Neuron (in vitro differentiated cells): Measurements from ENCODE around the gene SHC1.
A peak's percentile ranks its signal among the peaks of the same experiment; 100 is the strongest.
"Not testable (repeated sequence)": the region's sequence is repeated elsewhere in the genome, so short reads cannot be mapped to it uniquely, and the experiment has no call there.

Experiments used
- H2AFZ ChIP-seq: one replicate; pipeline ENCODE4 v1.6.1; 2013; ENCODE audit warnings: low read depth, mild to moderate bottlenecking, inconsistent platforms, low read length, moderate library complexity
- H3K27me3 ChIP-seq: one replicate; pipeline ENCODE4 v1.6.1; 2013; ENCODE audit warnings: low read length; ENCODE audit not compliant: insufficient read depth
- H3K36me3 ChIP-seq: one replicate; pipeline ENCODE4 v1.6.1; 2013; ENCODE audit warnings: low read length; ENCODE audit not compliant: insufficient read depth
- H3K4me1 ChIP-seq: one replicate; pipeline ENCODE4 v1.6.1; 2013; ENCODE audit warnings: low read length; ENCODE audit not compliant: insufficient read depth
- H3K4me3 ChIP-seq: 2 replicates; pipeline ENCODE4 v1.5.1; 2013; ENCODE audit warnings: mild to moderate bottlenecking, low read length, moderate library complexity
- H3K9me3 ChIP-seq: one replicate; pipeline ENCODE4 v1.6.1; 2013; ENCODE audit warnings: low read length

The SHC1 gene

GRCh38 chr1:154995301-154995983 lies 24.9 kb upstream of the SHC1 start:
- H2AFZ ChIP-seq, H3K36me3 ChIP-seq, H3K9me3 ChIP-seq, H3K4me3 ChIP-seq, H3K27me3 ChIP-seq: not testable (repeated sequence)
- H3K4me1 ChIP-seq = peaks cover 11% of the 10 kb centered on the region

DNA sequence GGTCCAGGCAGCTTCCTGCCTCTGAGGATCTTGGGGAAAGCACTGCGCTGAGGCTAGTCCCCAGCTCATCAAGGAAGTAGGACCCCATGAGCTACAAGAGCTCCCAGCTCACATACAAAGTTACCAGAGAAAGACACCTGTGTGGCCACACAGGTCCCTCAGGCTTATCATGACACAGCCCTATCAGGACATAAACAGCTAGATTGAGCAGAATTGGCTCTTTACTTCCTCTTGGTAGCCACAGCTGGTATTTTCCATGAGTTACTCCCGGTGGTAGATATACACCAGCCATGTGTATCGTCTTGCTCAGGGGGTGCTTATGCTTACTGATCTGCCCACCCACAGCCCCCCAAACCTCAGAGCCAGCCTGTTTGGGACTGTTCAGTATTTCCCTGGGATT lies 24.0 kb upstream of the SHC1 start:
- Histone ChIP-seq H3K9me3 (no peaks in the 10 kb centered on the region), H3K36me3 (peaks cover 16% of the 10 kb centered on the region), H2AFZ (no peak overlapping the region), H3K4me3 (no peak overlapping the region), H3K27me3 (no peaks in the 10 kb centered on the region), H3K4me1 (peaks cover 5% of the 10 kb centered on the region)

- H3K27me3 ChIP-seq = no peaks in the 10 kb centered on the region
- no peaks in the 10 kb centered on the region for H3K9me3 ChIP-seq
- no peak overlapping the region for H2AFZ ChIP-seq
- H3K4me1 ChIP-seq = peaks cover 4% of the 10 kb centered on the region
- no peak overlapping the region for H3K4me3 ChIP-seq
- peaks cover 20% of the 10 kb centered on the region for H3K36me3 ChIP-seq
These were observed 23.7 kb upstream of the SHC1 start for GRCh38 chr1:154994269-154994587.

- H3K27me3 ChIP-seq = no peaks in the 10 kb centered on the region
- no peak within 1 kb of the TSS for H2AFZ ChIP-seq
These were observed 23.2 kb upstream of the SHC1 start, which contains the start of gene LENEP for GRCh38 chr1:154993572-154994268. LENEP (plus strand) TSS chr1:154993586; CDS start chr1:154993608, 22 bp downstream.

DNA sequence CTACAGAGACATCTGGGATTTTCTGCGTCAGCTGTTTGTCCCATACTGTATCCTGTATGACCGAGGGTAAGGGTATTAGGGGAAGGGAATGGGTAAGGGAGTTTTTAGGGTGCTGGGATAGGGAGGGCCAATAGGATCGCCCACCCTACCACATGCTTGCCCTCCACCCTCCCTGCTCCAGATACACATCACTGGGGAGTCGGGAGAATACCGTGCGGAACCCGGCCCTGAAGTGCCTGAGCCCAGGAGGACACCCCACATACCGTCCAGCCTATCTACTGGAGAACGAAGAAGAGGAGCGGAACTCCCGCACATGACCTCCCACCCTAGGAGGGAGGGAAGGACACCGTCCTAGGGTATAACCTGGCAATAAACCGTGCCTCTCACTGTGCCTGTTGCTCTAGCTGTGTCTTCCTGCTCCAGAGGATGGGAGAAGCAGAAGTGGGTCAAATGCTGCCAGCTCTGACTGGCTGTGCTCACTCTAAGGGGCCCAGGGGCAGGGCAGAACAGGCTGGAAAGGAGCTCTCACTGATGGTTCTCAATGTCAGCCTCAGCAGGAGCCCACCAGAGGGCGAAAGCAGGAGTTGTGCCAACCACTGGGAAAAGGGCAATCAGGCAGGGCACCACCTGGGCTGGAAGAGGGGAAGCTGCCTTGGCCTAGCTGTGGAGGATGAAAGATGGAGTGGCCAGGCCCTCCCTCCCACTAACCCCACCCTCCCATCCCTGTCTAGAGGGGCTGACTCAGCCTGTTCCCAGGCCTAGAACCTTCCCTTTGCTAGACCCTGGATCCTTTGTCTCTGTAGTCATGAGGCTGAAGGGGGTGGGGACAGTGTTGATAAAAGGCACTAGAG lies 22.4 kb upstream of the SHC1 start:
- Histone ChIP-seq H3K27me3 (no peaks in the 10 kb centered on the region), H3K9me3 (no peaks in the 10 kb centered on the region), H3K4me3 (no peak overlapping the region), H3K4me1 (peaks cover 2% of the 10 kb centered on the region), H2AFZ (no peak overlapping the region), H3K36me3 (peaks cover 31% of the 10 kb centered on the region)

More at GRCh38 chr1:154993572-154994268, 23.2 kb upstream of the SHC1 start, which contains the start of gene LENEP:
- Histone ChIP-seq H3K4me3 (no peak within 1 kb of the TSS), H3K9me3 (no peaks in the 10 kb centered on the region), H3K36me3 (peaks cover 24% of the 10 kb centered on the region), H3K4me1 (peaks cover 2% of the 10 kb centered on the region)

GRCh38 chr1:154990276-154990675 lies 19.7 kb upstream of the SHC1 start:
- H2AFZ ChIP-seq = no peak overlapping the region
- no peak overlapping the region for H3K4me3 ChIP-seq
- H3K4me1 ChIP-seq = peaks cover 2% of the 10 kb centered on the region
- H3K27me3 ChIP-seq = no peaks in the 10 kb centered on the region
- H3K36me3 ChIP-seq = peaks cover 42% of the 10 kb centered on the region
- no peaks in the 10 kb centered on the region for H3K9me3 ChIP-seq

DNA sequence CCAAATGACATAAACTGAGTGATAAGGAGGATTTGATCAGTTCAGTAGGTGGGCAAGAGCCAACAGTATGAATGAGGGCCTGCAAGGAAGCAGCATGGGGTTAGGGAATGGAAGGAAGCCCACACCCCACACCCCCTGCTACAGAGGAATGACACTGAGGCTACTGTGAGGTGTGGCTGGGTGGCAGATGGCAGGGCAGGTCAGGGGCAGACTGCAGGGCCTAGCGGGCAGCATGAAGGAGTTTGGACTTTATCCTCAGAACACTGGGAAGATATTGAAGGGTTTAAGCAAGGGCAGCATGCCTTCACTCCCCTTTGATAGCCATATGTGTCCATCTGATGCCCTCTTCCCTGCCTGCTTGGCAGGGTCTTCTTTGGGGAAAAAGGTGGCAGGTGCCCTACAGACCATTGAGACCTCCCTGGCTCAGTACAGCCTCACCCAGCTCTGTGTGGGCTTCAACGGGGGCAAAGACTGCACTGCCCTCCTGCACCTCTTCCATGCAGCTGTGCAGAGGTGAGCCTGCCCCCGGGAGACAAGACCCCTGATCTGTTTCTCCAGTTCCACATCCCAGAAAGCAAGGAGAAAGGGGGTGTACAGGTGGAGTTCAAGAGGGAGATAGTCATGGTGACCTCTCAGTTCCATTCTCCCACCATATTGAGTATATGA lies 18.8 kb upstream of the SHC1 start:
- Histone ChIP-seq H3K36me3 (peaks cover 42% of the 10 kb centered on the region), H3K4me3 (no peak overlapping the region), H3K4me1 (peaks cover 5% of the 10 kb centered on the region), H3K9me3 (no peaks in the 10 kb centered on the region), H2AFZ (no peak overlapping the region), H3K27me3 (no peaks in the 10 kb centered on the region)

- no peaks in the 10 kb centered on the region for H3K9me3 ChIP-seq
- peaks cover 11% of the 10 kb centered on the region for H3K4me1 ChIP-seq
- no peak overlapping the region for H3K4me3 ChIP-seq
- no peaks in the 10 kb centered on the region for H3K27me3 ChIP-seq
- peaks cover 42% of the 10 kb centered on the region for H3K36me3 ChIP-seq
- no peak overlapping the region for H2AFZ ChIP-seq
These were observed 17.8 kb upstream of the SHC1 start for GRCh38 chr1:154988058-154988954.

DNA sequence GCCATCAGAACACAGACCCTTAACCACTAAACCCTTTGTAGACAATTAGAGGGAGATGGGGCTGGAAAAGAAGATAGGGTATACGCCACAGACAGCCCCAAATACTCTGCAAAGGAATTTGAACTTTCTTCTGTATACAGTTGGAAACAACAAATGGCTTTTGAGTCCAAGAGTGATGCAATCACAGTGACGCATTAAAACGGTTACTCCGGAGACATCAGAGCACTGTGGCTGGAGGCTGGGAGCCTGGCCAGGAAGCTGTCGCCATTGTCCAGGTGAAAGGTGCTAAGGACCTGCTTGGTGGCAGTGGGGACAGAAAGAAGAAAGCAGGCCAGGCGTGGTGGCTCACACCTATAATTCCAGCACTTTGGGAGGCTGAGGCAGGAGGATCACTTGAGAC lies 16.8 kb upstream of the SHC1 start:
- Histone ChIP-seq H3K27me3 (no peaks in the 10 kb centered on the region), H3K36me3 (peaks cover 36% of the 10 kb centered on the region)

DNA sequence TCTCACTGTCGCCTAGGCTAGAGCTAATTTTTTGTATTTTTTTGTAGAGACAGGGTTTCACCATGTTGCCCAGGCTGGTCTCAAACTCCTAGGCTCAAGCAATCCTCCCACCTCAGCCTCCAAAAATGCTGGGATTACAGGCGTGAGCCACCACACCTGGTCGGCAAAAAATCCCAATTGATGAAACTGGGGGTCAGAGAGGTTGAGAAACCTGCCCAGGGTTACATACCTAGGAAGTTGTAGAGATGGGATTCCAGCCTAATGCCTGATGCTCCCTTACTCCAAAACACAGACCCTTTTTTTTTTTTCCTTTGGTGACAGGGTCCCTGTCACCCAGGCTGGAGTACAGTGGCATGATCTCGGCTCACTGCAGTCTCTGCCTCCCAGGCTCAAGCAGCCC lies 16.2 kb upstream of the SHC1 start:
- H3K9me3 ChIP-seq, H3K4me1 ChIP-seq, H2AFZ ChIP-seq, H3K4me3 ChIP-seq, H3K27me3 ChIP-seq: not testable (repeated sequence)
- H3K36me3 ChIP-seq = peaks cover 36% of the 10 kb centered on the region

More for the DNA sequence above, 16.8 kb upstream of the SHC1 start:
- H3K4me3 ChIP-seq = no peak overlapping the region
- no peaks in the 10 kb centered on the region for H3K9me3 ChIP-seq
- no peak overlapping the region for H2AFZ ChIP-seq
- H3K4me1 ChIP-seq = peaks cover 10% of the 10 kb centered on the region

DNA sequence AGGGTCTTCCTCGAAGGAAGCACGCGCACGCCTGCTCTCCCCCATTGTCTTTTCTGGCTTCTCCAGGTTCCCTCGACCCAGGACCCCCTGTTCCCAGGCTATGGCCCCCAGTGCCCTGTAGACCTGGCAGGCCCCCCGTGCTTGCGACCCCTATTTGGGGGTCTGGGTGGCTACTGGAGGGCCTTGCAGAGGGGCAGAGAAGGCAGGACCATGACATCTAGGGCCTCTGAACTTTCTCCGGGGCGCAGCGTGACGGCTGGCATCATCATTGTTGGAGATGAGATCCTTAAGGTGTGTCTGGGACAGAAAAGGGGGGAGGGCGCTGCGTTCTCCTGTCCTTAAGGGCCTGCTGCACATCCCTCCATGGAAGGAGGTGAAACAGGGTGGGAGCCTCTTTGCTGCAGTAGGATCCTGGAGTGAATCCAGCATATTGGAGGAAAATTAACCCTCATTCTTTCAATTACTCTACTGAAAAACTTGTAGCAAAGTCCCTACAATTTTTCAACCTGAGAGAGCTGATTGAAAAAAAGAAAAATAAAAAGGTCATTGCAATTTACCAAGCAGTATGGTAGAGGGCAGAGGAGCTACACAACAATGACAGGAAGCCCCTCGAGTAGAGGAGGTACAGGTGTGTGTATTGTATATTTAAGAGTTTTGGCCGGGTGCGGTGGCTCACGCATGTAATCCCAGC lies 13.4 kb upstream of the SHC1 start:
- H2AFZ ChIP-seq = no peak overlapping the region
- peaks cover 10% of the 10 kb centered on the region for H3K4me1 ChIP-seq
- H3K4me3 ChIP-seq = peak overlapping the region; percentile 62
- H3K9me3 ChIP-seq = no peaks in the 10 kb centered on the region
- H3K36me3 ChIP-seq = peaks cover 24% of the 10 kb centered on the region
- no peaks in the 10 kb centered on the region for H3K27me3 ChIP-seq
